K562 (cell line): ENCODE data around the gene TRAIP. TPM values are rescaled to one million over a fixed set of nuclear protein-coding genes. Genes with fewer than 3 reads are reported as not detected.

Source experiments
- ATAC-seq: fragments of 200-7000 bp; cut with Tn5 transposase; 3 replicates; pipeline ENCODE4 v1.9.1; 2020; ENCODE audit warnings: moderate library complexity
- BruUV-seq: library from RNA; stranded (reverse); fragments of 400-500 nt; replicated peaks from 2 replicates; lab custom pipeline; 2021; lab: Mats Ljungman, UMichigan
- CTCF ChIA-PET: fragments of 300-600 bp; formaldehyde crosslinking; extraction: SDS; loops from one replicate; lab custom pipeline; 2021; ENCODE audit warnings: low intra/inter-chr PET ratio; lab: Yijun Ruan, JAX
- POLR2A ChIA-PET: fragments of 300-600, 350-650 bp; sonication (Branson Sonifier 250); formaldehyde crosslinking; extraction: SDS; loops from one replicate; lab custom pipeline; 2021; ENCODE audit warnings: antibody characterized with exemption, inconsistent platforms; lab: Yijun Ruan, JAX
- DNase-seq, 4 experiments: peaks; one replicate each; pipeline versions ENCODE4 v3.0.0 to v3.0.0-alpha.2; 2011 to 2018; ENCODE audit warnings: low spot score in 3 of 4, mixed read lengths in 3 of 4; ENCODE audit errors: extremely low read depth in 1 of 4
- FAIRE-seq: peaks from 2 replicates; lab custom pipeline; 2011; peaks lifted over from hg19 to GRCh38; lab: Jason Lieb, UNC
- H2AFZ ChIP-seq: 2 replicates; pipeline ENCODE4 v1.6.0; 2011; ENCODE audit warnings: low read depth, low read length, control low read depth, inconsistent platforms
- H3K27ac ChIP-seq: fragments of 200-600 bp; 3 replicates; pipeline ENCODE4 v1.8.0; 2011; ENCODE audit warnings: low read depth, mild to moderate bottlenecking, control low read depth, inconsistent platforms, low read length, moderate library complexity, mixed read lengths; ENCODE audit errors: extremely low read depth
- H3K27me3 ChIP-seq, 2 experiments: fragments of 300-600 bp in 1 of 2; 2 replicates in 1 of 2; 3 replicates in 1 of 2; pipeline versions ENCODE4 v1.6.0 to v1.8.0; 2011; ENCODE audit warnings: inconsistent platforms in 2 of 2, low read length in 2 of 2, mild to moderate bottlenecking in 1 of 2, mixed read lengths in 1 of 2, moderate library complexity in 1 of 2; ENCODE audit not compliant: control insufficient read depth in 2 of 2, insufficient read depth in 2 of 2
- H3K36me3 ChIP-seq: fragments of 300-600 bp; 3 replicates; pipeline ENCODE4 v1.8.0; 2011; ENCODE audit warnings: mild to moderate bottlenecking, low read length, inconsistent platforms; ENCODE audit not compliant: control insufficient read depth, insufficient read depth
- H3K4me1 ChIP-seq, 2 experiments: fragments of 200-600 bp in 1 of 2; replicated peaks in 1 of 2; 2 replicates in 1 of 2; 3 replicates in 1 of 2; pipeline versions ENCODE4 v1.5.1 to v1.8.0; 2011; ENCODE audit warnings: inconsistent platforms in 2 of 2, low read length in 2 of 2, mild to moderate bottlenecking in 1 of 2, mixed read lengths in 1 of 2, moderate library complexity in 1 of 2; ENCODE audit not compliant: control insufficient read depth in 2 of 2, insufficient read depth in 2 of 2
- H3K4me2 ChIP-seq: 2 replicates; pipeline ENCODE4 v1.6.1; 2011; ENCODE audit warnings: low read length, control low read depth, inconsistent platforms, mixed read lengths; ENCODE audit not compliant: insufficient read depth
- H3K4me3 ChIP-seq: fragments of 200-600 bp; sonication (generic), shearing (Covaris generic); 2 replicates; pipeline ENCODE4 v1.5.1; 2016; ENCODE audit warnings: control low read depth, inconsistent platforms
- H3K79me2 ChIP-seq: fragments of 200-600 bp; 3 replicates; pipeline ENCODE4 v1.8.0; 2011; ENCODE audit warnings: low read length, inconsistent platforms; ENCODE audit not compliant: control insufficient read depth, insufficient read depth
- H3K9ac ChIP-seq, 2 experiments: 2 replicates each; pipeline versions ENCODE4 v1.6.0 to v1.6.1; 2011; ENCODE audit warnings: low read depth in 2 of 2, low read length in 2 of 2, control low read depth in 1 of 2, inconsistent platforms in 1 of 2, mild to moderate bottlenecking in 1 of 2, mixed read lengths in 1 of 2; ENCODE audit not compliant: insufficient read depth in 1 of 2
- H3K9me1 ChIP-seq: one replicate; pipeline ENCODE4 v1.6.0; 2011; ENCODE audit warnings: inconsistent platforms, mild to moderate bottlenecking, low read length, moderate library complexity; ENCODE audit not compliant: control insufficient read depth, insufficient read depth
- H3K9me3 ChIP-seq: replicated peaks from 2 replicates; pipeline ENCODE4 v1.5.1; 2011; ENCODE audit warnings: low read depth, low read length, inconsistent platforms; ENCODE audit not compliant: control insufficient read depth, insufficient read depth
- H4K20me1 ChIP-seq: replicated peaks from 2 replicates; pipeline ENCODE4 v1.6.1; 2011; ENCODE audit warnings: low read length, inconsistent platforms, mixed read lengths; ENCODE audit not compliant: control insufficient read depth, insufficient read depth
- RBFOX2 ChIP-seq: fragments of 200-400 bp; formaldehyde crosslinking; IDR thresholded peaks from 2 replicates; pipeline ENCODE4 v1.6.1; 2017; ENCODE audit warnings: low read depth, mild to moderate bottlenecking, low read length, moderate library complexity
- WGBS: fragments of 100-300 bp; shearing (Covaris generic); methylation state at CpG from one replicate; pipeline ENCODE4 v1.1.6; 2016; ENCODE audit warnings: low coverage, mixed read lengths; ENCODE audit not compliant: insufficient coverage; ENCODE audit errors: missing lambda C conversion rate; 5-methylcytosine and 5-hydroxymethylcytosine counted together
- in situ Hi-C: fragments of 300-500 bp; cut with MboI; formaldehyde crosslinking; loops from 4 replicates; pipeline ENCODE4 v1.15.0; 2018; ENCODE audit warnings: inconsistent platforms, mixed read lengths
- intact Hi-C: fragments of 100-400 bp; cut with micrococcal nuclease; formaldehyde crosslinking; loops from 2 replicates; pipeline ENCODE4 v1.14.2; 2022
- polyA plus RNA-seq, 8 experiments: library from polyadenylated mRNA; depleted of rRNA in 4 of 8; stranded (reverse) in 5 of 8; unstranded in 3 of 8; fragments of >200 nt; fragmentation: Nextera tagmentation in 2 of 8; fragmentation: Illumina TruSeq in 1 of 8; extraction: Ambion mirVana in 2 of 8; extraction: Trizol in 1 of 8; gene quantifications; 2 replicates each; pipeline versions ENCODE4 v1.2.1 to v1.2.3, GENCODE V29; 2011 to 2014; ENCODE audit warnings: inconsistent platforms in 1 of 8, missing spikeins in 1 of 8
- total RNA-seq, 7 experiments: library from RNA; depleted of rRNA in 6 of 7; stranded (reverse); fragments of >200 nt in 6 of 7; fragmentation: Illumina TruSeq in 2 of 7; extraction: Trizol in 2 of 7; gene quantifications; 2 replicates each; pipeline versions ENCODE4 v1.2.1 to v1.2.3, GENCODE V29; 2011 to 2021; ENCODE audit warnings: low replicate concordance in 1 of 7
- TF ChIP-seq, protein P1 (sequence below), 2 experiments: IDR thresholded peaks; 2 replicates each; pipeline ENCODE4 v1.6.1; 2012; ENCODE audit warnings: improper control_type of control experiment in 2 of 2, low read depth in 2 of 2, low read length in 2 of 2, borderline replicate concordance in 1 of 2

TRAIP gene
- total and polyA plus RNA-seq, 9 of the 15 experiments (the other 6 are each of a cell fraction or from before 2014, with no cell fraction given): 14.3 to 38.6 (median 21.2) TPM

DNA sequence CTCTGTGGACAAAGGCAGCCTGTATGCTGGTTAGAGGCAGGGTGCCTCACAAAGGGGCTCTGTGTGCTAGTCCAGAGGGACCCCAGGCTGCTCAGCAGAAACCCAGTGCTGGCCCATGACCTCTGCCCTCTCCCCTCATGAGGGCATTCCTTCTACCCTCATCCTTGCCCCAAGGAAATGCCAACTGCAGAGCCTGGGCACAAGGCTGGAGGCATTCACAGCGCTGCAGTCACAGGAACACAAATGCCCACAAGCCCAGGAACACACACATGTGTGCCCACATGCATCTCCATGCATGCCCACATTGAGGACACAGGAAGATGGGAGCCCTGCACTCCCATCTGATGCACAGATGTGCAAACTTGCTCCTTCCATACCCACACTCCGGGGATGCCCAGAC, 49.5 kb downstream of the TRAIP start:
- H3K9ac ChIP-seq: peak overlapping the region; percentile 43 to 74; a peak in 3 of 4 replicates
- H3K27ac ChIP-seq: peak overlapping the region; percentile 62
- in situ Hi-C loops (no loop called here), intact Hi-C loops (no loop called here)
- no peaks in the 10 kb centered on the region for H4K20me1 ChIP-seq
- ChIA-PET CTCF (no interaction called here), POLR2A (interaction anchor here (1.0 kb wide), 1 partner anchor 154 kb away, joined by 3 read pairs; no protein-coding TSS in a partner anchor)
- no peaks in the 10 kb centered on the region for H3K9me3 ChIP-seq
- WGBS: 100% methylated on average over 1 of the region's 2 CpGs
- peaks cover 9% of the 10 kb centered on the region; the same call in 2 of the 3 replicates for H3K36me3 ChIP-seq
- H3K79me2 ChIP-seq: peaks cover 23% of the 10 kb centered on the region
- no peak overlapping the region for H3K4me3 ChIP-seq
- TF ChIP-seq RBFOX2: 0 out of 2 replicates have a peak, but pooled peaks have one; percentile 7
- TF ChIP-seq, protein P1, sequence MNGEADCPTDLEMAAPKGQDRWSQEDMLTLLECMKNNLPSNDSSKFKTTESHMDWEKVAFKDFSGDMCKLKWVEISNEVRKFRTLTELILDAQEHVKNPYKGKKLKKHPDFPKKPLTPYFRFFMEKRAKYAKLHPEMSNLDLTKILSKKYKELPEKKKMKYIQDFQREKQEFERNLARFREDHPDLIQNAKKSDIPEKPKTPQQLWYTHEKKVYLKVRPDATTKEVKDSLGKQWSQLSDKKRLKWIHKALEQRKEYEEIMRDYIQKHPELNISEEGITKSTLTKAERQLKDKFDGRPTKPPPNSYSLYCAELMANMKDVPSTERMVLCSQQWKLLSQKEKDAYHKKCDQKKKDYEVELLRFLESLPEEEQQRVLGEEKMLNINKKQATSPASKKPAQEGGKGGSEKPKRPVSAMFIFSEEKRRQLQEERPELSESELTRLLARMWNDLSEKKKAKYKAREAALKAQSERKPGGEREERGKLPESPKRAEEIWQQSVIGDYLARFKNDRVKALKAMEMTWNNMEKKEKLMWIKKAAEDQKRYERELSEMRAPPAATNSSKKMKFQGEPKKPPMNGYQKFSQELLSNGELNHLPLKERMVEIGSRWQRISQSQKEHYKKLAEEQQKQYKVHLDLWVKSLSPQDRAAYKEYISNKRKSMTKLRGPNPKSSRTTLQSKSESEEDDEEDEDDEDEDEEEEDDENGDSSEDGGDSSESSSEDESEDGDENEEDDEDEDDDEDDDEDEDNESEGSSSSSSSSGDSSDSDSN (IDR thresholded peaks at IDR 0.05; ENCODE audit: borderline replicate concordance in 1 of 2, low read depth in 2 of 2, low read length in 2 of 2): no peak
- no peak for DNase-seq
- H3K9me1 ChIP-seq: no peaks in the 10 kb centered on the region
- H3K4me2 ChIP-seq: peak overlapping the region; percentile 53
- no peaks in the 10 kb centered on the region for H3K27me3 ChIP-seq
- H2AFZ ChIP-seq: no peak overlapping the region
- no peak for FAIRE-seq
- no peak for ATAC-seq
- BruUV-seq: no TSS peak
- peaks cover 38 to 64% of the 10 kb centered on the region in 2 experiments for H3K4me1 ChIP-seq
